ENCODE measurements around the gene SPATA1.

DNA sequence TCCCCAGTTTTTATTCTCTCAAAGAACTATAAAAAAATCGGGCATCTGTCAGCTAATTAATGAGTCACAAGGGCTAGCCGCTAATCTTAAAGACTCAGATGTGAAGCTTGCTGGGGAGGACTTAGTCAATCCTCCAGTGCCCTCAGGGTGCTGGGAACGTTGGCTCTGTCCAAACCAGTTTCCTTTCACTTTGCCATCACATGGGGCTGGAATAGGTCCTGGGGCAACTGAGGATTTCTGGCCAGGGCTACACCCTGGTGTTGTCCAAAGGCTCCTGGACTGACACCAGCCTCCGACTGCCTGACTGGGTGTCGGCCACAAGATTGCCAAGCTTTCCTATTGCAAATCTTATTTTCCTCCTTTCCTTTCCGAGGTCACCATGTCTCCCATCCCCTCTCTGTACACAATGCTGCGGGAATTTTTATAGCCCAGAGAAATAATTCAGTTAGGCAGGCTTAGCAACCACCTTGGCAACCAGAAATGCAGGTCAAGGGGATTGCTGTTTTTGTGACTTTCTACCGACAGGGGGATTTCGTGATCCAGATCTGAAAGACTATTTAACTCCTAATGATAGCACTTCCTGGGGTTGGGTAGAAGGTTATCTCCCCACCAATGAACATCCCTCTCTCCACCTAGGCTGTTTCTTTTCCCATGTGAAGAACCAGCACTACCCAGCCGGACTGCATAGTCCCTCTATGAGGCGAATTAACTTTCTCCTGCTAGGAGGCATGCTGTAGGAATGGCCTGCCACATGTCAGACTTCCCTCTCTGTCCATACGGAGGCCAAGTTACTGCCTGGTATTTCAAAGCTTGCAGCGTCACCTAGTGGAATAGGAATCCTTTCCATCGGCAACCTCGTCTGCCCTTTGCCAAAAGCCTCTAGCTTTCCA is 98.0 kb downstream of the SPATA1 start:
- TF ChIP-seq, protein P1, sequence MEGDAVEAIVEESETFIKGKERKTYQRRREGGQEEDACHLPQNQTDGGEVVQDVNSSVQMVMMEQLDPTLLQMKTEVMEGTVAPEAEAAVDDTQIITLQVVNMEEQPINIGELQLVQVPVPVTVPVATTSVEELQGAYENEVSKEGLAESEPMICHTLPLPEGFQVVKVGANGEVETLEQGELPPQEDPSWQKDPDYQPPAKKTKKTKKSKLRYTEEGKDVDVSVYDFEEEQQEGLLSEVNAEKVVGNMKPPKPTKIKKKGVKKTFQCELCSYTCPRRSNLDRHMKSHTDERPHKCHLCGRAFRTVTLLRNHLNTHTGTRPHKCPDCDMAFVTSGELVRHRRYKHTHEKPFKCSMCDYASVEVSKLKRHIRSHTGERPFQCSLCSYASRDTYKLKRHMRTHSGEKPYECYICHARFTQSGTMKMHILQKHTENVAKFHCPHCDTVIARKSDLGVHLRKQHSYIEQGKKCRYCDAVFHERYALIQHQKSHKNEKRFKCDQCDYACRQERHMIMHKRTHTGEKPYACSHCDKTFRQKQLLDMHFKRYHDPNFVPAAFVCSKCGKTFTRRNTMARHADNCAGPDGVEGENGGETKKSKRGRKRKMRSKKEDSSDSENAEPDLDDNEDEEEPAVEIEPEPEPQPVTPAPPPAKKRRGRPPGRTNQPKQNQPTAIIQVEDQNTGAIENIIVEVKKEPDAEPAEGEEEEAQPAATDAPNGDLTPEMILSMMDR (IDR thresholded peaks at IDR 0.05; ENCODE audit: low read depth, low read length) = peak; percentile 26; the same call in 1 of the 2 replicates
- TF ChIP-seq EZH2phosphoT487 (IDR thresholded peaks at IDR 0.05; ENCODE audit: low read depth) = no peak
